ENCODE measurements around the gene CABS1. TPM values are rescaled to one million over a fixed set of nuclear protein-coding genes. Genes with fewer than 3 reads are reported as not detected.

The CABS1 gene
- total and polyA plus RNA-seq, 2 of the 8 experiments (the other 6 are each of a cell fraction or from before 2014, with no cell fraction given): 0.03 TPM; not detected in 1

GRCh38 chr4:70372760-70373159 is 38.0 kb downstream of the CABS1 start:
- Histone ChIP-seq H2BK120ac (replicated peaks; ENCODE audit: low read depth, low read length) (no peak overlapping the region), H4K5ac (ENCODE audit: insufficient read length, low read depth, low read length) (no peak overlapping the region), H2BK5ac (ENCODE audit: low read depth, low read length) (no peak overlapping the region), H3K79me1 (ENCODE audit: low read depth, low read length) (no peaks in the 10 kb centered on the region), H3K18ac (ENCODE audit: extremely low read depth, low read length) (no peak overlapping the region), H4K20me1 (replicated peaks in 1 of 2; ENCODE audit: control insufficient read depth in 1 of 2, insufficient read depth in 2 of 2, low read length in 2 of 2) (no peaks in the 10 kb centered on the region), H3K23me2 (ENCODE audit: low read depth, low read length) (no peaks in the 10 kb centered on the region), H2BK20ac (ENCODE audit: low read length) (no peak overlapping the region), H3K4me2 (ENCODE audit: insufficient read depth in 1 of 2, low read depth in 2 of 2, low read length in 2 of 2) (no peak overlapping the region), H3K4me3 (ENCODE audit: extremely low read depth in 1 of 4, insufficient read depth in 2 of 4, low read depth in 3 of 4, low read length in 4 of 4) (no peak overlapping the region), H2AK5ac (ENCODE audit: low read depth, low read length) (no peak overlapping the region), H3K4ac (replicated peaks; ENCODE audit: insufficient read length, low read depth, low read length) (no peak overlapping the region), H2BK12ac (ENCODE audit: low read depth, low read length) (no peak overlapping the region), H3K14ac (ENCODE audit: insufficient read length) (no peak overlapping the region), H3K56ac (replicated peaks; ENCODE audit: insufficient read length, low read depth, low read length) (no peak overlapping the region), H3K27ac (ENCODE audit: low read depth, low read length) (no peak overlapping the region), H2BK15ac (ENCODE audit: low read length) (no peak overlapping the region), H2AFZ (ENCODE audit: low read length) (no peak overlapping the region), H4K91ac (replicated peaks; ENCODE audit: insufficient read length, low read length) (no peak overlapping the region), H3K4me1 (replicated peaks in 1 of 4; ENCODE audit: control insufficient read depth in 3 of 4, insufficient read depth in 4 of 4, low read length in 3 of 4) (no peaks in the 10 kb centered on the region), H3K36me3 (ENCODE audit: control insufficient read depth in 2 of 4, insufficient read depth in 4 of 4, low read length in 3 of 4) (no peaks in the 10 kb centered on the region), H3K9ac (replicated peaks in 1 of 4; ENCODE audit: extremely low read depth in 1 of 4, low read depth in 3 of 4, low read length in 3 of 4) (no peak overlapping the region), H4K8ac (ENCODE audit: extremely low read depth, insufficient read depth, low read length) (no peak overlapping the region), H3K79me2 (ENCODE audit: control insufficient read depth in 1 of 2, insufficient read depth in 2 of 2, low read length in 2 of 2) (no peaks in the 10 kb centered on the region), H3K23ac (ENCODE audit: insufficient read length) (no peak overlapping the region), H3K9me3 (ENCODE audit: insufficient read depth in 2 of 2, low read depth in 1 of 2, low read length in 1 of 2) (no peaks in the 10 kb centered on the region), H3K27me3 (replicated peaks in 1 of 4; ENCODE audit: control insufficient read depth in 3 of 4, extremely low read depth in 1 of 4, insufficient read depth in 3 of 4, low read length in 3 of 4) (no peaks in the 10 kb centered on the region)
- no peak for DNase-seq (ENCODE audit: low read depth in 1 of 2, low spot score in 2 of 2)
- ChIA-PET CTCF (ENCODE audit: partially characterized antibody) (no interaction called here), POLR2A (ENCODE audit: partially characterized antibody) (no interaction called here)
- FAIRE-seq: no peak
- WGBS, 2 experiments (ENCODE audit: extremely low coverage in 1 of 2, insufficient coverage in 1 of 2, insufficient read length in 1 of 2, insufficient replicate concordance in 2 of 2, low coverage in 1 of 2, low lambda C conversion rate in 2 of 2, missing lambda C conversion rate in 1 of 2): 100% methylated on average over 3 of the region's 3 CpGs; no CpG with 5 or more reads in 1 of the 2 experiments
- TF ChIP-seq CHD1 (IDR thresholded peaks at IDR 0.05; ENCODE audit: low read depth, low read length) (no peak), TCF12 (IDR thresholded peaks at IDR 0.05; ENCODE audit: low read depth, low read length) (no peak)
